ENCODE data around the gene FYTTD1.

Gene FYTTD1

DNA sequence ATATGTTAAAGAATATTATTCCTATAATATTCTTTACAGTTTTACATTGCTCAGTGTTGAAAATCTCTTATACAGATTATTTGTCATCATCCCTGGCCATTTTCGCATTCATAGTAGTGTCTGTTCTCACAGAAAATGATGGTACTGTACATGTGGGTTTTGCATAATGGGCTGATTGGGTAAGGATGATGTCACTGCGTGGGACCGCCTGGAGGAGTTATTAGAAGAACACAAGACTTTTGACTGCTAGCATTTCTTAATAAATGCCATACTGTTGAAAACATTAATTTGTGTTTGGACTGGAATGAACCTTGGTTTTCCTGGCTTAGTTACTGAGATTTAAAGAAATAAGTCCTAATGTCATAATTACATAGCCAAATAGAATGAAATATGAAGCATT lies 61.7 kb downstream of the FYTTD1 start:
- Histone ChIP-seq H3K27me3 (replicated peaks) (no peaks in the 10 kb centered on the region), H3K27ac (peak overlapping the region; percentile 65), H3K36me3 (replicated peaks) (no peaks in the 10 kb centered on the region), H3K4me3 (ENCODE audit: low read depth, low read length) (no peak overlapping the region)
- peak; percentile 79 for DNase-seq
- in situ Hi-C loops (cut with HindIII; ENCODE audit: low pct_ligation_motif_present, low sequenced_read_pairs): no loop called here
- TF ChIP-seq, protein P1, sequence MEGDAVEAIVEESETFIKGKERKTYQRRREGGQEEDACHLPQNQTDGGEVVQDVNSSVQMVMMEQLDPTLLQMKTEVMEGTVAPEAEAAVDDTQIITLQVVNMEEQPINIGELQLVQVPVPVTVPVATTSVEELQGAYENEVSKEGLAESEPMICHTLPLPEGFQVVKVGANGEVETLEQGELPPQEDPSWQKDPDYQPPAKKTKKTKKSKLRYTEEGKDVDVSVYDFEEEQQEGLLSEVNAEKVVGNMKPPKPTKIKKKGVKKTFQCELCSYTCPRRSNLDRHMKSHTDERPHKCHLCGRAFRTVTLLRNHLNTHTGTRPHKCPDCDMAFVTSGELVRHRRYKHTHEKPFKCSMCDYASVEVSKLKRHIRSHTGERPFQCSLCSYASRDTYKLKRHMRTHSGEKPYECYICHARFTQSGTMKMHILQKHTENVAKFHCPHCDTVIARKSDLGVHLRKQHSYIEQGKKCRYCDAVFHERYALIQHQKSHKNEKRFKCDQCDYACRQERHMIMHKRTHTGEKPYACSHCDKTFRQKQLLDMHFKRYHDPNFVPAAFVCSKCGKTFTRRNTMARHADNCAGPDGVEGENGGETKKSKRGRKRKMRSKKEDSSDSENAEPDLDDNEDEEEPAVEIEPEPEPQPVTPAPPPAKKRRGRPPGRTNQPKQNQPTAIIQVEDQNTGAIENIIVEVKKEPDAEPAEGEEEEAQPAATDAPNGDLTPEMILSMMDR (IDR thresholded peaks at IDR 0.05; ENCODE audit: low read depth, low read length, missing control alignments): no peak

DNA sequence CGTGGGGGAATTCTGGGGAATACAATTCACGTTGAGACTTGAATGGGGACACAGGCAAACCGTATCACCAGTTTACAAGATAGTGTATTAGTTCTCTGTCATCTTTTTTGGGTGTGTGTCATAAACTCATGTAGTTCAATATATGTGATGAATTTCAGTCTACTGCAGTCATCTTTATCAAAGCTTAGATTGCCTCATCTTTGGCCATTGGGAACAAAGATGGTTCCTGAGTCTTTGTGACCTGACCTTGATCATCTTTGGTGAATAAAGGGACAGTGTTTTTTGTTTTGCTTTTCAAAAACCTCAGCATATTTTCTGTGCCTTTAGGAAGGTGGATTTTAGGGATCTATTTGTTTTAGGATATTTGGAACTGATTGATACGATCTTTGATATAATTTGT lies 64.7 kb downstream of the FYTTD1 start:
- Histone ChIP-seq H3K27me3 (replicated peaks) (no peaks in the 10 kb centered on the region), H3K36me3 (replicated peaks) (no peaks in the 10 kb centered on the region), H3K27ac (no peak overlapping the region), H3K4me3 (ENCODE audit: low read depth, low read length) (no peak overlapping the region)
- TF ChIP-seq, protein P1 (IDR thresholded peaks at IDR 0.05; ENCODE audit: low read depth, low read length, missing control alignments): no peak
- no peak for DNase-seq
- in situ Hi-C loops (cut with HindIII; ENCODE audit: low pct_ligation_motif_present, low sequenced_read_pairs): no loop called here

DNA sequence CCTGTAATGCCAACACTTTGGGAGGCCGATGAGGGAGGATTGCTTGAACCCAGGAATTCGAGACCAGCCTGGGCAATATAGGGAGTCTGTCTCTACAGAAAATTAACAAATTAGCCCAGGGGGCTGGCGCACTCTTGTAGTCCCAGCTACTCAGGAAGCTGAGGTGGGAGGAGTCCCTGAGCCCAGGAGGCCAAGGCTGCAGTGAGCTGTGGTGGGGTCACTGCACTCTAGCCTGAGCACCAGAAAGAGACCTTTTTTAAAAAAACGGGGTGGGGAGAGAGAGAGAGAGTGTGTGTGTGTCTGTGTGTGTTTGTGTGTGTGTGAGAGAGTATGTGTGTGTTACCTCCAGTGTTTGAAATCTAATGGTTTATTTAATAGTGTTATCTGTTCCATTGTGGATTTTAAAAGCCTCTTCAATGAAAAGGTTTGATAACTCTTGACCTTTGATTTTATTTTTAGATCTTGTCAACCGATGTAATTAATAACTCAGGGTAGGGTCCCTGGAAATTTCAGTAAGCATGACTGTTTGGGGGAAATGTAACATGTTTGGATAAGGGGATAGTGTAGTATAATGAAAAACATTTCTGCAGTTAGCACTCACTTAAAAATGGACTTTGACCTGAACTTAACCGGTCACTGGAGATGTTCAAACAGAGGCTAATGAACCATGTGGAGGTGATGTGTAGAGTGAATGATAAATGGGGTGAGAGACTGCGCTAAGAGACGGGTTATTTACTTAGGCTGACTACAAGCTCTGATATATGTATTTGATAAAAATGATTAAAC lies 71.1 kb downstream of the FYTTD1 start:
- TF ChIP-seq, protein P1 (IDR thresholded peaks at IDR 0.05; ENCODE audit: low read depth, low read length, missing control alignments): no peak
- DNase-seq: no peak
- Histone ChIP-seq H3K27me3 (replicated peaks) (no peaks in the 10 kb centered on the region), H3K4me3 (ENCODE audit: low read depth, low read length) (no peak overlapping the region), H3K27ac (no peak overlapping the region), H3K36me3 (replicated peaks) (peaks cover 19% of the 10 kb centered on the region)
- in situ Hi-C loops (cut with HindIII; ENCODE audit: low pct_ligation_motif_present, low sequenced_read_pairs): no loop called here

DNA sequence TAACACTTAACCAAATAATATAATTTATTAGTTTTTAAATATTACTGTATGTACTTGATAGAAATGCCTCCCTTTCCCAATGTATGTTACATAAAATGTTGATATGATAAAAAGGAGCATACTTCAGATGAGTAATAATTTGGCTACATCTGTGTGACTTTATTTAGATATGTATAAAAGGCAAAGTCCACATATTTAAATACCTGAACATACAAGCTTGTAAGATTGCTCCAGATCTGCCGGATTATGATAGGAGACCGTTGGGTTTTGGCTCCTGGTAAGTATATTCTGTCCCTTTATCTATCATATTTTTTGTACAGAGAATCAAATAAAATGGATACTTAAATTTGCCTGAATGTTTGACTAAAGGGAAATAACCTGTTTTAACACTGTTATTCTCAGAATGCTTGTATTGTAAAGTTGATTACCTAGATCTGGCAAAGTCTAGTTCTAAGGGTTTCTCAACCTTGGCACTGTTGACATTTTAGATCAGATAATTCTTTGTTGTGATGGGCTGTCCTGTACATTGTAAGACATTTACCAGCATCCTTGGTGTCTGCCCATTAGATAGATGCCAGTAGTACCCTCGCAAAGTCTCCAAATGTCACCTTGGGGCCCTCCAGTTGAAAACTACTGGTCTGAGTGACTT lies 79.8 kb downstream of the FYTTD1 start:
- TF ChIP-seq, protein P1 (IDR thresholded peaks at IDR 0.05; ENCODE audit: low read depth, low read length, missing control alignments): no peak
- Histone ChIP-seq H3K27me3 (replicated peaks) (no peaks in the 10 kb centered on the region), H3K27ac (no peak overlapping the region), H3K36me3 (replicated peaks) (peaks cover 45% of the 10 kb centered on the region), H3K4me3 (ENCODE audit: low read depth, low read length) (no peak overlapping the region)
- no peak for DNase-seq
- in situ Hi-C loops (cut with HindIII; ENCODE audit: low pct_ligation_motif_present, low sequenced_read_pairs): no loop called here

DNA sequence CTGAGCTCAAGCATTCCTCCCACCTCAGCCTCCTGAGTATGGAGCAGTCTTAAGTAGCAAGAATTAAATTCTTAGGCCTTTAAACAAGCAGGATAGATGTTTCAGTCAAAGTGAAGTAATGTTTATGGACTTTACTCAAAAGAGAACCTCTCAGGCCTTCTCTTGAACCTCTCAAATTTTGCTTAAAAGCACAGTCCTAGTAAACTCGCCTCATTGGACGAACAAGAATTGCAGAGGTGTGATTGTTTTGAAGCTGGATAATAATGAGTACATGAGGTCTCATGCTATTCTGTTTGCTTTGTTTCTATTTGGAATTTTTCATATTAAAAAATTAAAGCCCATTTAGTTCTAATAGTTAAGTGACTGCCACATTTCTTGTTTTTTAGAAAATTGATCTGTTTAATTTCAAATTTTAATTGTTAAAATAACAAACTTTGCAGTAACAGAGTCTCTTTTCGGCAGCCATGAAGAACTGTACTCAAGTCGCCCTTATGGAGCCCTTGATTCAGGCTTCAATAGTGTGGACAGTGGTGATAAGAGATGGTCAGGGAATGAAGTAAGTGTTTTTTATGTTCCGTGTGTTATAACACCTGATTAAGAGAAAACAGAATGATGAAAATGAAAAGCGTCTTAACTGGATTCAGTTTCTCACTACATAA lies 80.8 kb downstream of the FYTTD1 start:
- peaks cover 48% of the 10 kb centered on the region for H3K36me3 ChIP-seq (replicated peaks)
- no peak overlapping the region for H3K27ac ChIP-seq
- no peaks in the 10 kb centered on the region for H3K27me3 ChIP-seq (replicated peaks)
- H3K4me3 ChIP-seq (ENCODE audit: low read depth, low read length): no peak overlapping the region
- TF ChIP-seq, protein P1 (IDR thresholded peaks at IDR 0.05; ENCODE audit: low read depth, low read length, missing control alignments): no peak
- no peak for DNase-seq
- in situ Hi-C loops (cut with HindIII; ENCODE audit: low pct_ligation_motif_present, low sequenced_read_pairs): no loop called here

Measured in brain microvascular endothelial cell (primary cell).